NCI-H345 treated with DMSO at 0.1 percent for 48 hours (cell line): ENCODE results near the gene C2orf81.

ENCODE experiments used
- DNase-seq: peaks from one replicate; lab custom pipeline; 2025; ENCODE audit not compliant: unreplicated experiment; lab: John Stamatoyannopoulos, UW

C2orf81 gene

DNA sequence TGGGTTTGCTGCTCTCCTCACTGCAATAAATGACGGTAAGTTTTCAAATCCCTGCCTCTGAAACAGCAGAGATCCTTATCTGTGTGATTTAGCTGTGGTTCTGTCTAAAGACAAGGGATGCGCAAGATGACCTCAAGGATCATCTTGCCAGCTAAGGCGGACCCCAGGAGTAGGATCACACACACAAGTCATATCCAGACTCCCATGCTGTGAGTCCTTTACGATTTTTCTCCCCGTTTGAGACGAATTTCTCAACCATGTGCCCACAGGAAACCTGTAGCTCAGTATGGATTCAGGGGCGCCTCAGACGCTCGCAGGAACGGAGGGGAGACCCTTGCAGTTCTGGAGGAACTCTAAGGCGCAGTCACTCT lies 30.2 kb downstream of the C2orf81 start:
- peak; percentile 48 for DNase-seq

DNA sequence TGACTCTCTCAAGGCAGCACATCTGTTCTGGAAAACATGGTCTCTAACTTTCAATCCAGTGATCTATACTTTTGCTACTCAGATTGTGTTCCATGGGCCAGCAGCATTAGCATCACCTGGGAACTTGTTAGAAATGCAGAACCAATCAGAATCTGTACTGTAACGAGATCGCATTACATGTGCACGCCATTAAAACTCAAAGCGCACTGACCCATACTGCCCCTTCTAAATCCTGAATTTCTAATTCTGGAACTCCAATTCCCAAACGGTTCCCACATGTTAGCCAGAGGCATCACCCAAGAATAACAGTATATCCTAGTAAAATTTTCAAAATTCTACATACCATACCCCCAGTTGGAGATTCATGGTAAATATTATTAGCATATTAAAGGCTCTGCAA lies 30.8 kb downstream of the C2orf81 start:
- DNase-seq = no peak

DNA sequence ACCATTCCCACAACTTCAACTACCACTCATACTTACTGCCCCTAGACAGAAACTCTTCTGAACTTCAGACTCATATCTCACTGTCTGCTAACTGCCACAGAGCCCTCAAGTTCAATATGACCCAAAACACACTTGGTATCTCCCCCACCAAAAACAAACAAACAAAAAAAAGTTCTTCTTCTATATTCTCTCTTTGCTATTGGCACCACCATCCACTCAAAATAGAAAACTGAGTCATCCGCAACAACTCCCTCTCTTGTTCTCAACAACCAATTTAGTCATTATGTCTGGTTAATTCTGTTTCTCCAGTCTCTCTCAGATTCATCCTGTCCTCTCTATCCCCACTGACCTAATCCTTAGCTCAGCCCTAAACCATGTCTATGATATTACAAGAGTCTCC lies 34.1 kb downstream of the C2orf81 start:
- DNase-seq = no peak

DNA sequence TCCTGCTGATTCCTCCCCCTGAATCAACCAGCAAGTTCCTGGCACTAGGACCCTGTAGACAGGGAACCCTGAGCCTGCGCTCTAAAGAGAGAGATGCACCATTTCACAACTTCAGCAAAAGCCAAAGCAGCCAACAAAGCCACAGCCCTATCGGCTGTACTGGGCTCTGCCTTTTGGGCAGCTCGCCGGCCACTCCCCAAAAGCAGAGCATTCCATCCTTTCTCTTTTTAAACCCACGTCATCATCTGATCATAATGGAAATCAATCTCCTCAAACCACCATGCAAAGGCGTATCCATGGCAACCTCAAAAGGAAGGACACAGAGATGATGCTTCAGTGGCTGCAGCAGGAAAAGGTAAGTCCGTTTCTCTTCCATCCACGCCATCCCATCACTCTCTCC lies 36.0 kb downstream of the C2orf81 start:
- no peak for DNase-seq

DNA sequence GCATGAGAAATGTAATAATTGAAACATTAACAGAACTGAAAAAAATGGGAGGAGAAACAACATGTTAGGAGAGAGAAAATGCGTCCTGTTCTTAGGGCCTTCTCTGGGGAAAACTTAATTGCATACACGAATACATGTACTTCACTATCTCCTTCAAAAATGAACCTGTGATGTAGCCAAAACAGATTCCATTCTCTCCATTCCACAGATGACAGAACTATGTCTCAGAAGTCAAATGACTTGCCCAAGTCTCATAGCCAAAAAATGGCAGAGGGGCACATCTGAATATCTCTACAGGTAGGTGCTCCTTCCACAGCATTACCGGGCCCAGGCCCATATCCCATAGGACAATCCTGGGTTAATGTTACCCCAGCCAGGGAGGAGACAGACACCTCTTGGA lies 37.4 kb downstream of the C2orf81 start:
- DNase-seq = no peak

DNA sequence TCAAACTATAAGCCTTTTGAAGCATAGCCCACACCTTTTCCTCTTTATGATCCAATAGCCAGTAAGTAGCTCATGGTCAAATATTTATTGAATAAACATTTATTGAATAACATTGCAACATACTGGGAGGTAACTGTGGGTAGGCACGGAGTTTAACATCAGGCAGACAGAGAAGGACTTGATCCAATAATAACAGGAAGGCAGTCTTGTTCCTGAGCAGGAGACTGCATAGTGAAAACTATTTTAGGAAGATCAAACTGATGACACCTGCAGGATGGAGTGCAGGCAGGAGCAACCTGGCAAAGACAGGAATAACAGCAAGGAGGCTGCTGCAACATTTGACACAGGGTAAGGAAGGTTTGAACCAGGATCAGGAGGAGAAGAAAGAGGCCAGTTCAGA lies 38.2 kb downstream of the C2orf81 start:
- DNase-seq = no peak

DNA sequence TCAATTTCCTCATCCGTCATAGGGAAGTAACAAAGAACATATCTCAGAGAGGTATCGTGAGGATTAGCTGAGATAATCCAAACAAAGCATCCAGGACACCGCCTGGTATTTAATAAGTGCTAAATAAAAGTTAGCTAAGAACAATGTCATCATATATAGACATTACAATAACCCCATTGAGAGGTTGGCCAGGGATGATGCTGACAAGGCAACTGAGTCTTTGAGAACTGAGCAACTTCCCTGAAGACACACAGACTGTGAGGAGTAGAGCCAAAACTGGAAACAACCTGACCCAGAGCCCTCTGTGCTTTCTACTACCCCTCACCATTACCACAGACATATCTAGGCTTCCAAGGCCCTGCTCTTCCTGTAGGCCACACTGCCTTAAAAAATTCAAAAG lies 39.7 kb downstream of the C2orf81 start:
- peak; percentile 16 for DNase-seq

DNA sequence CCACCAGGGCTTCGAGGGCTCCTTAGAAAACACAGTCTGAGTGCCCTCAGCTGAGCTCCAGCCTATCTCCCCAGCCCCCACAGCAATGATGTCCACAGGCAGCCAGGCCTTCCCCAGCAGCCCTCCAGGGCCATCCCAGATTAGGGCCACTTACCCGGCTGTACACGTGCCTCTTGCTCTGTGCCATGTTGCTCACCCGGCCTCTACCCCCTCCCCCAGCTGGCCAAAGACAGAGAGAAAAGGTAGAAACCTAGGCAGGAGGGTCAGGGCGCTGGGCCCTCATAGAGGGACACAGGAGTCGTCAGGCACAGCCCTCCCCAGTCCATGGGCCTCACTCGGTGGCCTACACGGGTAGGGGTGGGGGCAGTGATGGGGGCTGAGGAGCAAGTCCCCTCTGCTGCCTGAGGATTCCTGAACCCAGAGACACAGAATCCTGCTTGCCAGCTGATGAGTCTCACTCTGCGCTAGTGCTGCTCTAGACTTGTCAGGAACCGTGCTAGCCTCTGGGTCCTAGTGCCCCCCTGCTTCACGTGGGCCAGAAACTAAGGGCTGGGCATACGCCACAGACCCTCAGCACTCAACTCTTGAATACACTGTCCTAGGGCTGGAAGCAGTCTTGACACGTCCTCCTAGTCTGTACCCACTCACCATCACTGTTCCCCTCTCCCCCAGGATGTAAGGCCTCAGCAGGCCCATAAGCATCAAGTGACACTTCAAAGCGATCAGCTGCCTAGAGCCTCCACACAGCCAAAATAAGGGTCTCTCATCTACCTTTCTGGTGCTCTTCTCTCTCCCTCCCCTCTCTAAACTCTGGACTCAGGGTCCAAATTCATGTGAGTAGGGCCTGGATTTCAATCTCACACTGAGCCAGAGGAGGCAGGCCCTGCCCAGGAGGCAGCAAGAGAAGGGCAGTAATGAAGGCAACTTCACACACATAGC lies 41.3 kb downstream of the C2orf81 start, which contains the start of gene DCTN1:
Gene DCTN1 (minus strand): TSS at position 461 of the 939 bp plus-strand sequence. CDS start 274 bp downstream, at position 187.
- DNase-seq = no peak

DNA sequence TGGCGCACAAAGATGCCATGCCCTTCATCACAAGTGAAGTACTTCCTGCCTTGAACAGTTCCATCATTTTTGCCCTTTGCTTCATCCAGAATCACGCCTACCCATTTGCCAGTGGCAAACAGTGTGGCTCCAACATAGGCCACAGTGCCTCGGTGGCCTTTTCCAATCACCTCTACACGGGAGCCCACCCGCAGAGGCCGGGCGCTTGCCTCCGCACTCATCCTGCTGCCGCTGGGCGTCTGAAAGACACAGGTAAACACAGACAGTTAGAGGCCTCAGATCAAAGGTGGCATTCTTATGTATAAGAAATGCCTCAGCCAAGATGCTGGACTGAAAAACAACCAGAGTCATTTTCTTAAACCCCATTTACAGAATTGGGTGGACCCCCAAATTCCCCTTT lies 43.4 kb downstream of the C2orf81 start:
- no peak for DNase-seq

DNA sequence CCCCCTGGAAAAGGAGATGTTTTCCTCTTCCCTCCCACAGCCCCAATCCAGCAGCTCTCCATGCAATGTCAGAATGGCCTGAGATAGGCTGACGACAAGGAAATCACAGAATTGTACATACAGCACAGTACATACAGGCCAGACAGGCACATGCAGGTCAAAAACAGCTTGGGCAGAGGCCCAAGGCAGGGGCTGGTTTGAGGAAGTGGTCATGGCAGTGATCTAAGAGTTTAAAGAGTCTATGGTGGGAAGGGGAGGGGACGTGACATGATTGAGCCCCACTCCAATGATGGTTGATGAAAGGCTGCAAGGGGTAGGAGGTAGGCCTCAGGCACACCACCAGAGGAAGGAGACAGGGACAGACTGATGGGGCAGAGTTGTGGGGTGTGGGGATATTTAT lies 45.6 kb downstream of the C2orf81 start:
- no peak for DNase-seq

DNA sequence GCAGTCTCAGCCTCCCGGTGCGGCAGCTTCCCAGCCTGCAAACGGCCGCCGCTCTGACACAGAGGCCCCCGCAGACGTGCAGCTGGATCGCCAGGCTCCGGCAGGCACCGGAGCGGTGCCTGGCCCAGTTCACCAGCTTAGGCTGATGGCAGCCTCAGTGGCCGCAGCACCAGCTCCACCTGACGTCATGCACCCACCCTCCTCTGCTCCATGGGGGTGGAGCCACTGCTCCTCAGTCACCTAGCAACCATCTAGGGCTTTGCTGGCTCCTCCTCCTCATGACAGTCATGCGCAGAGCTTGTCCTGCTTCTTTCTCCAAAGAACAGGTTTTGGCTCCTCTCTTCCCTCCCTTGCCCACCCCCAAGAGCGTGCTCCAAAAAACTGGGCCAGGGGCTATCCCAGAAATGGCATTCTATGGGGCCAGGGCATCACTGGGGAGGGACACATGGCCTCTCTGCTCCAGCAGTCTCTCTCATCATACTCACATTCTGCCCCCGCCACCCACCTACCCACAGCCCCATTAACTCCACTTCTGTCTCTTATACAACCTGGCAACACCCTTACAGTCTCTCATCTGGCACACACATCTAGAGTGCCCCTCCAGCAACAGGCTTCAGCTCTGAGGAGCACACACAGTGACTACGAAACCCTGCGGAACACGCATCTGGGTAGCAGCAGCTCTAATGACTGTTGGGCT lies 46.8 kb downstream of the C2orf81 start:
- DNase-seq = no peak

DNA sequence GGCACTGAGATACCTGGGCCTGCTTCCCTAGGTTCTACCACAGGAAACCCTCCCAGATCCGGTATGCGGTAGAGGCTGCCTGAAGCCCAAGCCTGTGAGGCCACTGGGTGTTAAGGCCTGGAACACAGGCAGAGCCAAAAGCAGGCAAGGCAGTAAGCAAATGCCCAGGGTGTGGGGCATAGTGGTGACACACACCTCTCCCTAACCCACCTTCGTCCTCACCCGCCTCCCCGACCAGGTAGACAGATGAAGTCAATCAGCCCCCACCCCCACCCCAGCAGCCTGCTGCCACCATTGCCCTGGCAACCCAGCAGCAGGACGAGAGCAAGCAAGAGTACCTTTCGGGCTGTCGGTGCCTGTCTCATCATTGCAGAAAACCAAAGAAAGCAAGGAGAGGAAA lies 47.4 kb downstream of the C2orf81 start:
- no peak for DNase-seq

DNA sequence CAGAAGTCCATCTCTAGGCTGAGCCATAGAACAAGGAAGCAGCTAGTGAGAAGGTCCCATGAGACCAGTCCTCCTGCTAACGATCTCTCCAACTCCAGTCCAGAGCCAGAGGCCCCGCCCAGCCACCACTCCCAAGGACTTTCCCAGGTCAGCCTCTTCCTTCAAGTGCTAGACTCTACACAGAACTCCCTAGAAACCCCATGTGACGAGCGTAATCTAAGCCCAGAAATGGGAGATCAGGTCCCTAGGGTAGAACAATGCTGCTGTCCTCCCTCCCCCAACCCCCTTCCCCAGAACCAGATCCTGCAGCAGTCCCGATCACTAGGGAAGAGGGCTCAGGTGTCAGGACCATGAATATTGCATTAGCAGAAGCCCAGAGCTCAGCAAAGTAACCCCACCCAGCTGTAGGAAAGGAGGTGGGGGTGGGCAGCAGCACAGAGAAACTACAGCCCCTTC lies 48.2 kb downstream of the C2orf81 start:
- no peak for DNase-seq

DNA sequence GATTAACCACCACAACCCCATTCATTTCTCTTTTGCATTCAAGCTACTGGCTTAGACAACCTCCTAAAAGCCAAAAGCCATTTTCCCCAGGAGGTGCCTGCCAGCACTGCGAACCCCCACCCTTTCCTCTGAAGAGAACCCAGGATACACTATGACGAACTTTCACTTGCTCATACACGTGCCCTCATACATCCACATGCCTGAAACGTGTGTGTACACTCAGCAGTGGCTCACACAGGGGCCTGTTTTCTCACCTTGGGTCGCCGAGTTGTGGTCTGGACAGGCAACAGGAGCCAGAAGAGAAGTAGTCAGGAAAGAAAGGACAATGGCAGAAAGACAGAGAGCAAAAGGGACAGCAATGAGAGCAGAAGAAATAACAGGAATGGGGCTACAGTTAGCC lies 48.7 kb downstream of the C2orf81 start:
- no peak for DNase-seq

DNA sequence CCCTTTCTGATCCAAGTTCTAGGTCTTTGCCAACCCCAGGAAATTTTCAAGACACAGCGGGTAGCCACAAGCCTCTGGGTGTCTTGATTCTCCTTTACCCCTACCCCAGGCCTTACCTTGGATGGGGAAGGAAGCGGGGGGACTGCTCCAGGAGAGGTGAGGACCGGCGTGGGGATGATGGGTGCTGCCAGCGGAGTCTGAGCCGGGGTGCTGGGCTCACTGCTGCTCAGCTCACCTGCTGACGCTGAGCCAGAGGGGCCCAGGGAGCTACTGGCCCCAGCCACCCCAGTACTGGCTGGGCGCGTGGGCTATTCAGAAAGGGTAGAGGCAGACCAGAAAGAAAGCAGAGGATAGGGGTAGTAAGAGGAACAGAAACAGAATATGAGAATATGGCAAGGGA lies 50.0 kb downstream of the C2orf81 start:
- no peak for DNase-seq

DNA sequence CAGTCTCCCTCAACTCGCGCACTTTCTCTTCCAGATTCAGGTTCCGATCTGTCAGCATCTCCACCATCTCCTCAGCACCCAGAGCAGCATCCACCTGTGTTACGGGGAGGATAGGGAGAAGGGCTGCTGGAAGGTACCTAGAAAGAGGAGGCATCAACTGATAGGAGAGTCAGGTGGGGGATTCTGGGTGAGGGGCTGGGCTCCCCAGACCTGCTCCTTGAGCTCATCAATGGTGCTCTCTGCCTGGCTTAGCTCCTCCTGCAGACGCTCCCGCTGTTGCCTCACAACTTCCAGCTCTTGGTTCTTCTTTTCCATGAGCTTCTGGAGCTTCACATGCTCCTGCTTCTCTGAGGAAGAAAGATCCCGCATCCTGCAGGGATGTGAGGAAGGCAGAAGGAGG lies 51.4 kb downstream of the C2orf81 start:
- DNase-seq = no peak

DNA sequence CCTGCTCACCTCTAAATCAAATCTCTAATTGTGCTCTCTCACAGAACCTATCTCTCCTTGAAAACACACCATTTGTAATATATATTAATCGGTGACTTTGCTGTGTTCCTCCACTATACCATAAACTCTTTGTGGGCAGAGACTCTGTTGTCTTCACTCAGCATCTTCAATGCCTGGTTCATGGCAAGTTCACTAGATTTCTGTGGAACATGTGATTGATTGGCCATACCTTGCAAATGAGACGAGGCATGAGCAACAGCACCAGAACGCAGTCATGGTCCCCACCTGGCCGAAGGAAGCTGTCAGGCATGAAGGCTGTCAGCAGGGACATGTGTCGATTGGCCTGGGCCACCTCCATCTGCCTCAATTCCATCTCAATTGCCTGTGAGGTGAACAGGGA lies 52.9 kb downstream of the C2orf81 start:
- no peak for DNase-seq

DNA sequence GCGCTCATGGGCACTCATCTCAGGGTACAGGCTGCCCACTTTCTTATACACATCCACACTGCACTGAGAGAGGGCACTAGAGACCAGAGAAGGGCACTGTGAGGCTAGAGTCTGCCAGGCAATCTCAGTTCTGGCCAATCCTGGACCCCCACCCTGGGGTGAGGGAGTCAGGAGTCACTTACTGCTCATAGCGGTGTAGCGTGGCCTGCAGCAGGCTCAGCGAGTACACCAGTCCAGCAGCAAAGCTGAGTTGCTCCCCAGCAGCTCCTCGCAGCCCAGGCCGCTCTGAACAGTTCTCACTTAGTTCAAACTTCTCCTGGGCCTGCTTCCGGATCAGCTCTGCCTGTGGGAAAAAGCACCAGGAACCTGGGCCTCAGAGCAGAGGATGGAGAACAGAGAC lies 53.6 kb downstream of the C2orf81 start:
- DNase-seq = no peak

DNA sequence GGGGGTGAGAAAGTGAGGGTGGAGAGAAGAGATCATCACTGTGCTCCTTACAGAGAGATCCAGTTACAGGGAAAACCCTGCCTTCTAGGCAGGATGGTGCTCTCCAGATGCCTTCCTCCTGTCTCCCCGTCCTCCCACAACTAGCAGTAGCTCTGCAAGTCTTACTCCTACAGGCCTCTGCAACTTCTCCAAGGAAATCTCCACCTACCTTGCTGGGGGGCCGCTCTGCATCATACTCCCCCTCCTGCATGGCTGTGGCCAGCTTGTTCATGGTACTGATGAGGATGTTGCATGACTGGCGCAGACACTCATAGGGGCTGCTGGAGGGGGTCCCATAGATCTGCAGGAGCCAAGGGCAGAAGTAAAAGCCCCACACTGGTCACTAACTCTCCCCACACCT lies 55.4 kb downstream of the C2orf81 start:
- no peak for DNase-seq

DNA sequence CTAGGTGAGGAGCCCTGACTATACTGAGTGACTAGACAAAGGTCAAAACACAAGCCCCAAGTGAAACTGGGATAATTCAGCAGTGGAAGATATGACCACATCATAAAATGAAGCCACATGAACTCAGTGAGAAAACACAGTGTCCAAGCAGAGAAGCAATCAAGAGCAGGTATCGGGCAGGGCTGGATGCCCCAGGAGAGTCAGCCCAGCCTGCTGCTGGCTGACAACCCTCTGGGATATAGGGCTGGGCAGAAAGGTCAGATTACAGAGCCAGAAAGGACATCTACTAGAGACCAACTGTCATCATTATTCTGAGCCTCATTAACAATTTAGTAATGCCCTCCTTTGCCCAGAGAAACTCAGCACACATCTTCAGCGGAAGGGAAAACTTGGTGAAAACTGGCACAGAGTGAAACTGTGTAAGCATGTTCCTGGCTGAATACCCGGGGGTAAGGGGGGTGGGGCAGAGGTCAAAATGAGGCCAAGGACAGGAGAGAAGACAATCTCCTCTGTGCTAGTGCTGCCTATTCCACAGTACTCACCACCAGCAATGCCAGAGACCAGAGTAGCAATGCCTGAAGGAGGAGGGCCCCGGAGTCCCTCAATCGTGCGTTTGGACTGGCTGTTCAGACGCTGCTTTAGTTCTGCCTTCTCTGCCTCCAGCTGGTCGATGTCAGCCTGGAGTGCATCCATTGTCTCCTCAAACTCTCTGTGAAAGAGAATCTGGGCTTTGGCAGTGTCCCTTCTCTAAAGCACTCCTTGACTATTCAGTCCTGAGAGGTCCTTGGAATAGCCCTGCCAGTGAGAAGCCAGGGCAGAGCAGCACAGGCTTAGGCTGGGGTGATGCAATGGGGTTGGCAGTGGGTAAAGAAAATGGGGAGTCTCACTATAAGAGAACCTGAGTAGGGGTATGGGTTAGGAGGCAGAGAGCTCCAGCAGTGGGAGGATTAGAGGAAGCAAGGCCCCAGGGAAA lies 56.6 kb downstream of the C2orf81 start:
- no peak for DNase-seq
